IMR-90 (cell line): ENCODE results near the gene MBOAT2. TPM values are rescaled to one million over a fixed set of nuclear protein-coding genes. Genes with fewer than 3 reads are reported as not detected.

Source experiments
- ATAC-seq: fragments of 200-7000 bp; cut with Tn5 transposase; 2 replicates; pipeline ENCODE4 v1.9.1; 2020; ENCODE audit warnings: low read depth, mild to moderate bottlenecking, moderate library complexity
- BruUV-seq: library from RNA; stranded (reverse); fragments of 400-500 nt; replicated peaks from 2 replicates; lab custom pipeline; 2021; lab: Mats Ljungman, UMichigan
- CTCF ChIA-PET: fragments of 300-600 bp; formaldehyde crosslinking; extraction: SDS; loops from one replicate; lab custom pipeline; 2021; ENCODE audit warnings: antibody characterized with exemption; lab: Yijun Ruan, JAX
- POLR2A ChIA-PET: fragments of 300-600 bp; sonication (Branson Sonifier 250); formaldehyde crosslinking; loops from one replicate; lab custom pipeline; 2022; ENCODE audit warnings: antibody characterized with exemption; ENCODE audit not compliant: unreplicated experiment; lab: Charles Lee
- DNase-seq: peaks from one replicate; pipeline ENCODE4 v3.0.0; 2013
- H2AFZ ChIP-seq: replicated peaks from 2 replicates; pipeline ENCODE3; 2013; ENCODE audit warnings: low read length, mild to moderate bottlenecking; ENCODE audit not compliant: poor library complexity
- H2AK5ac ChIP-seq: 2 replicates; pipeline ENCODE4 v1.6.1; 2013; ENCODE audit warnings: low read depth, low read length, inconsistent platforms
- H2AK9ac ChIP-seq: replicated peaks from 2 replicates; pipeline ENCODE3; 2013; ENCODE audit warnings: mild to moderate bottlenecking, low read depth, low read length, moderate library complexity; ENCODE audit not compliant: poor library complexity
- H2BK120ac ChIP-seq: 2 replicates; pipeline ENCODE4 v1.6.1; 2013; ENCODE audit warnings: low read depth, low read length, inconsistent platforms
- H2BK15ac ChIP-seq: 3 replicates; pipeline ENCODE4 v1.6.1; 2013; ENCODE audit warnings: low read depth, low read length, inconsistent platforms
- H2BK20ac ChIP-seq: 2 replicates; pipeline ENCODE4 v1.6.1; 2013; ENCODE audit warnings: low read depth, mild to moderate bottlenecking, inconsistent platforms, low read length, moderate library complexity
- H2BK5ac ChIP-seq: 2 replicates; pipeline ENCODE4 v1.6.1; 2013; ENCODE audit warnings: mild to moderate bottlenecking, low read depth, low read length, inconsistent platforms; ENCODE audit not compliant: poor library complexity, severe bottlenecking
- H3K14ac ChIP-seq: replicated peaks from 2 replicates; pipeline ENCODE4 v1.6.1; 2013; ENCODE audit warnings: low read depth, low read length, inconsistent platforms
- H3K18ac ChIP-seq: 2 replicates; pipeline ENCODE4 v1.6.1; 2013; ENCODE audit warnings: low read depth, low read length, control low read depth
- H3K23ac ChIP-seq: 2 replicates; pipeline ENCODE4 v1.6.1; 2013; ENCODE audit warnings: low read depth, low read length, inconsistent platforms
- H3K27ac ChIP-seq: 2 replicates; pipeline ENCODE4 v1.5.1; 2013; ENCODE audit warnings: mild to moderate bottlenecking, control low read depth, low read length; ENCODE audit not compliant: insufficient read depth
- H3K27me3 ChIP-seq: 2 replicates; pipeline ENCODE4 v1.6.1; 2013; ENCODE audit warnings: low read length; ENCODE audit not compliant: control insufficient read depth, insufficient read depth
- H3K36me3 ChIP-seq: 2 replicates; pipeline ENCODE4 v1.6.1; 2013; ENCODE audit warnings: low read length, mixed read lengths; ENCODE audit not compliant: control insufficient read depth, insufficient read depth
- H3K4ac ChIP-seq: 2 replicates; pipeline ENCODE4 v1.6.1; 2013; ENCODE audit warnings: low read depth, low read length, inconsistent platforms
- H3K4me1 ChIP-seq: 2 replicates; pipeline ENCODE4 v1.6.1; 2013; ENCODE audit warnings: low read length, mixed read lengths; ENCODE audit not compliant: control insufficient read depth, insufficient read depth
- H3K4me2 ChIP-seq: 2 replicates; pipeline ENCODE4 v1.6.1; 2013; ENCODE audit warnings: low read depth, mild to moderate bottlenecking, control low read depth, low read length, moderate library complexity
- H3K4me3 ChIP-seq: 2 replicates; pipeline ENCODE4 v1.5.1; 2013; ENCODE audit warnings: low read depth, mild to moderate bottlenecking, control low read depth, low read length, moderate library complexity; ENCODE audit not compliant: insufficient read depth
- H3K56ac ChIP-seq: 2 replicates; pipeline ENCODE4 v1.6.1; 2013; ENCODE audit warnings: low read length, inconsistent platforms; ENCODE audit not compliant: insufficient read depth; ENCODE audit errors: extremely low read depth
- H3K79me1 ChIP-seq, 2 experiments: 2 replicates each; pipeline ENCODE4 v1.6.1; 2013; ENCODE audit warnings: low read length in 2 of 2, inconsistent platforms in 1 of 2, low read depth in 1 of 2
- H3K9ac ChIP-seq: 2 replicates; pipeline ENCODE4 v1.6.1; 2013; ENCODE audit warnings: low read depth, low read length, control low read depth
- H3K9me1 ChIP-seq: 2 replicates; pipeline ENCODE4 v1.6.1; 2013; ENCODE audit warnings: low read length, inconsistent platforms; ENCODE audit not compliant: insufficient read depth
- H3K9me3 ChIP-seq: 2 replicates; pipeline ENCODE4 v1.6.1; 2013; ENCODE audit warnings: low read length; ENCODE audit not compliant: control insufficient read depth, insufficient read depth
- H4K20me1 ChIP-seq: 2 replicates; pipeline ENCODE4 v1.6.1; 2013; ENCODE audit warnings: low read length, inconsistent platforms; ENCODE audit not compliant: insufficient read depth
- H4K5ac ChIP-seq: 2 replicates; pipeline ENCODE4 v1.6.1; 2013; ENCODE audit warnings: mild to moderate bottlenecking, low read depth, low read length, control low read depth
- H4K8ac ChIP-seq, 2 experiments: 2 replicates each; pipeline ENCODE4 v1.6.1; 2013; ENCODE audit warnings: low read depth in 2 of 2, low read length in 2 of 2, control low read depth in 1 of 2, inconsistent platforms in 1 of 2
- H4K91ac ChIP-seq: 2 replicates; pipeline ENCODE4 v1.6.1; 2013; ENCODE audit warnings: low read depth, low read length, inconsistent platforms; ENCODE audit not compliant: insufficient read depth
- BHLHE40 ChIP-seq: fragments of 150-350 bp; IDR thresholded peaks from 2 replicates; pipeline ENCODE4 v1.6.1; 2016; ENCODE audit warnings: mild to moderate bottlenecking, low read depth, low read length
- CEBPB ChIP-seq: IDR thresholded peaks from 2 replicates; pipeline ENCODE4 v1.6.1; 2012; ENCODE audit warnings: low read depth, low read length, improper control_type of control experiment
- CHD1 ChIP-seq: IDR thresholded peaks from 2 replicates; pipeline ENCODE4 v1.6.1; 2012; ENCODE audit warnings: low read depth, low read length, improper control_type of control experiment
- RCOR1 ChIP-seq: IDR thresholded peaks from 2 replicates; pipeline ENCODE4 v1.6.1; 2012; ENCODE audit warnings: mild to moderate bottlenecking, low read length, improper control_type of control experiment; ENCODE audit not compliant: insufficient replicate concordance
- RFX5 ChIP-seq: IDR thresholded peaks from 2 replicates; pipeline ENCODE4 v1.8.0; 2012; ENCODE audit warnings: low read depth, mild to moderate bottlenecking, low read length, moderate library complexity
- SMC3 ChIP-seq: fragments of 150-350 bp; IDR thresholded peaks from 2 replicates; pipeline ENCODE4 v1.6.1; 2016; ENCODE audit warnings: low read depth, mild to moderate bottlenecking, antibody characterized with exemption, low read length, moderate library complexity
- WGBS, 2 experiments: methylation state at CpG; one replicate each; pipeline versions ENCODE4 v1.1.5 to v1.1.7; 2013; ENCODE audit warnings: missing lambda C conversion rate in 2 of 2; ENCODE audit not compliant: insufficient read length in 1 of 2; ENCODE audit errors: extremely low coverage in 2 of 2; 5-methylcytosine and 5-hydroxymethylcytosine counted together
- dilution Hi-C: fragments of 300-500 bp; cut with HindIII; formaldehyde crosslinking; loops from one replicate; pipeline ENCODE4 v1.14.3; 2018; ENCODE audit warnings: low sequenced_read_pairs; ENCODE audit not compliant: unreplicated experiment
- in situ Hi-C: fragments of 300-500 bp; cut with MboI; formaldehyde crosslinking; loops from 3 replicates; pipeline ENCODE4 v1.14.3; 2019; ENCODE audit warnings: low sequenced_read_pairs, inconsistent platforms, mixed read lengths
- intact Hi-C: fragments of 100-400 bp; cut with micrococcal nuclease; formaldehyde crosslinking; loops from 2 replicates; pipeline ENCODE4 v1.10.0; 2022
- polyA plus RNA-seq, 3 experiments: library from polyadenylated mRNA; depleted of rRNA; stranded (reverse); fragments of >200 nt; gene quantifications; 2 replicates each; pipeline ENCODE4 v1.2.3, GENCODE V29; 2012; ENCODE audit warnings: low replicate concordance in 1 of 3
- total RNA-seq: library from RNA; depleted of rRNA; stranded (reverse); fragments of >200 nt; gene quantifications from 2 replicates; pipeline ENCODE4 v1.2.3, GENCODE V29; 2012
- TF ChIP-seq, protein P1 (sequence below): fragments of 150-350 bp; IDR thresholded peaks from 2 replicates; pipeline ENCODE4 v1.6.1; 2016; ENCODE audit warnings: low read depth, mild to moderate bottlenecking, low read length, moderate library complexity, borderline replicate concordance
- TF ChIP-seq, protein P2 (sequence below): conservative IDR thresholded peaks from 2 replicates; pipeline ENCODE4 v1.5.1; 2012; ENCODE audit warnings: mild to moderate bottlenecking, low read depth, low read length, improper control_type of control experiment

Gene MBOAT2
- total and polyA plus RNA-seq, 2 of the 4 experiments (the other 2 are of a cell fraction), result 33.9 to 102 TPM

DNA sequence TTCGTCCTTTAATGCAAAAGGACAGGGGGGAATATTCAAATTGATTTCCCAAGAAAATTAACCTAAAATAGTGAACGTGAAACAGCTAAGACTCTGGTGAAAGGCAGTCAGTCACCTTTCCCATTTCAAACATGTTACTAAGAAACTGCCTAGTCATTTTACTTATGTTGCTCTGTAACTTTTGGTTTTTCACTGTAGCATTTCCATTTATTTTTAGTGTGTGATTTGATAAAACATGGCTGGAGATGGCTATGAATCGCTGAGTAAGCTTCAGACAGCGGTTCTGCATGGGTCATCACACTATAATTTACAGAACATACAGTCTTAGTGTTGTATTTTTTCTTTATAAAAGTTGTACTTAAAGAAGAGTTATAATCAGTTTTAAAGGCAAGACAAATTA lies 150.1 kb downstream of the MBOAT2 start:
- peaks cover 6% of the 10 kb centered on the region; the same call in 1 of the 2 replicates for H3K36me3 ChIP-seq
- no peak overlapping the region for H3K56ac ChIP-seq
- DNase-seq (no peak), ATAC-seq (no peak)
- no peaks in the 10 kb centered on the region for H4K20me1 ChIP-seq
- H3K27ac ChIP-seq, result no peak overlapping the region
- peaks cover 6% of the 10 kb centered on the region for H3K4me1 ChIP-seq
- H3K9me3 ChIP-seq, result no peaks in the 10 kb centered on the region
- H2AFZ ChIP-seq, result no peak overlapping the region
- dilution Hi-C loops, result no loop called here
- no peak overlapping the region for H2BK20ac ChIP-seq
- in situ Hi-C loops, result loop anchor here (25.0 kb wide), 1 partner anchor 484 kb away; no protein-coding TSS in a partner anchor
- no peak overlapping the region for H3K23ac ChIP-seq
- ChIA-PET POLR2A (no interaction called here), CTCF (no interaction called here)
- BruUV-seq, result no TSS peak
- no peak overlapping the region for H3K4me3 ChIP-seq
- H2AK5ac ChIP-seq, result no peak overlapping the region
- H2BK15ac ChIP-seq, result no peak overlapping the region
- H2BK5ac ChIP-seq, result no peak overlapping the region
- H4K5ac ChIP-seq, result no peak overlapping the region
- no peaks in the 10 kb centered on the region for H3K27me3 ChIP-seq
- H2BK120ac ChIP-seq, result no peak overlapping the region
- no peak overlapping the region for H3K4ac ChIP-seq
- intact Hi-C loops, result no loop called here
- H3K9ac ChIP-seq, result no peak overlapping the region
- no peak overlapping the region for H3K18ac ChIP-seq
- H4K91ac ChIP-seq, result no peak overlapping the region
- H3K4me2 ChIP-seq, result no peak overlapping the region
- H3K9me1 ChIP-seq, result peaks cover 7% of the 10 kb centered on the region
- WGBS, 2 experiments, result no CpG with 5 or more reads among the region's 4 CpGs
- H4K8ac ChIP-seq, result no peak overlapping the region
- no peak overlapping the region for H2AK9ac ChIP-seq
- no peaks in the 10 kb centered on the region for H3K79me1 ChIP-seq
- TF ChIP-seq RCOR1 (no peak), CEBPB (no peak), CHD1 (no peak), RFX5 (no peak), BHLHE40 (no peak), SMC3 (no peak)
- TF ChIP-seq, protein P1, sequence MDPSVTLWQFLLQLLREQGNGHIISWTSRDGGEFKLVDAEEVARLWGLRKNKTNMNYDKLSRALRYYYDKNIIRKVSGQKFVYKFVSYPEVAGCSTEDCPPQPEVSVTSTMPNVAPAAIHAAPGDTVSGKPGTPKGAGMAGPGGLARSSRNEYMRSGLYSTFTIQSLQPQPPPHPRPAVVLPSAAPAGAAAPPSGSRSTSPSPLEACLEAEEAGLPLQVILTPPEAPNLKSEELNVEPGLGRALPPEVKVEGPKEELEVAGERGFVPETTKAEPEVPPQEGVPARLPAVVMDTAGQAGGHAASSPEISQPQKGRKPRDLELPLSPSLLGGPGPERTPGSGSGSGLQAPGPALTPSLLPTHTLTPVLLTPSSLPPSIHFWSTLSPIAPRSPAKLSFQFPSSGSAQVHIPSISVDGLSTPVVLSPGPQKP, result no peak
- TF ChIP-seq, protein P2, sequence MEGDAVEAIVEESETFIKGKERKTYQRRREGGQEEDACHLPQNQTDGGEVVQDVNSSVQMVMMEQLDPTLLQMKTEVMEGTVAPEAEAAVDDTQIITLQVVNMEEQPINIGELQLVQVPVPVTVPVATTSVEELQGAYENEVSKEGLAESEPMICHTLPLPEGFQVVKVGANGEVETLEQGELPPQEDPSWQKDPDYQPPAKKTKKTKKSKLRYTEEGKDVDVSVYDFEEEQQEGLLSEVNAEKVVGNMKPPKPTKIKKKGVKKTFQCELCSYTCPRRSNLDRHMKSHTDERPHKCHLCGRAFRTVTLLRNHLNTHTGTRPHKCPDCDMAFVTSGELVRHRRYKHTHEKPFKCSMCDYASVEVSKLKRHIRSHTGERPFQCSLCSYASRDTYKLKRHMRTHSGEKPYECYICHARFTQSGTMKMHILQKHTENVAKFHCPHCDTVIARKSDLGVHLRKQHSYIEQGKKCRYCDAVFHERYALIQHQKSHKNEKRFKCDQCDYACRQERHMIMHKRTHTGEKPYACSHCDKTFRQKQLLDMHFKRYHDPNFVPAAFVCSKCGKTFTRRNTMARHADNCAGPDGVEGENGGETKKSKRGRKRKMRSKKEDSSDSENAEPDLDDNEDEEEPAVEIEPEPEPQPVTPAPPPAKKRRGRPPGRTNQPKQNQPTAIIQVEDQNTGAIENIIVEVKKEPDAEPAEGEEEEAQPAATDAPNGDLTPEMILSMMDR, result no peak
- H3K14ac ChIP-seq, result no peak overlapping the region
